Right atrium auricular region (tissue), 2 donors: ENCODE measurements around the gene LIPE. TPM values are rescaled to one million over a fixed set of nuclear protein-coding genes. Genes with fewer than 3 reads are reported as not detected.

Experiments used
- DNase-seq: peaks from one replicate; pipeline ENCODE4 v3.0.0-alpha.2; 2019; ENCODE audit warnings: low spot score
- H3K27ac ChIP-seq, 2 donors: fragments of 200-600 bp; sonication (generic); 1 replicate in 1 of 2; 2 replicates in 1 of 2; pipeline ENCODE4 v1.5.1; 2016 to 2019
- H3K27me3 ChIP-seq, 2 donors: fragments of 200-600 bp; sonication (generic); one replicate each; pipeline versions ENCODE4 v1.5.1 to v1.6.0; 2017 to 2019
- H3K36me3 ChIP-seq: fragments of 200-600 bp; sonication (generic); one replicate; pipeline ENCODE4 v1.5.1; 2016
- H3K4me1 ChIP-seq, 2 donors: fragments of 200-600 bp; sonication (generic); one replicate each; pipeline versions ENCODE4 v1.5.1 to v1.6.0; 2017 to 2019
- H3K4me3 ChIP-seq, 2 donors: fragments of 200-600 bp; sonication (generic); 1 replicate in 1 of 2; 2 replicates in 1 of 2; pipeline ENCODE4 v1.5.1; 2017 to 2019; ENCODE audit warnings: mild to moderate bottlenecking in 1 of 2, moderate library complexity in 1 of 2
- H3K9me3 ChIP-seq, 2 donors: fragments of 200-600 bp; sonication (generic); one replicate each; pipeline ENCODE4 v1.5.1; 2019
- CTCF ChIP-seq, 2 donors: fragments of 200-600 bp; sonication (generic); IDR thresholded peaks; one replicate each; pipeline ENCODE4 v1.5.1; 2019; ENCODE audit warnings: antibody characterized with exemption in 2 of 2
- total RNA-seq, 2 donors: library from RNA; depleted of rRNA; stranded (reverse); fragments of >200 nt; gene quantifications; one replicate each; pipeline ENCODE4 v1.1.0, GENCODE V29; 2016

The LIPE gene
- total RNA-seq, 2 donors from 2014 or later: 11.6 to 36.5 TPM

- TF ChIP-seq CTCF (IDR thresholded peaks at IDR 0.05): no peak
- H3K36me3 ChIP-seq: no peaks in the 10 kb centered on the region
- H3K27ac ChIP-seq: no peak overlapping the region
- H3K4me3 ChIP-seq: no peak overlapping the region
- no peaks in the 10 kb centered on the region for H3K4me1 ChIP-seq
- DNase-seq: no peak
- no peaks in the 10 kb centered on the region for H3K27me3 ChIP-seq
- H3K9me3 ChIP-seq: no peaks in the 10 kb centered on the region
Observed at GRCh38 chr19:42441049-42441445, 13.9 kb upstream of the LIPE start.

GRCh38 chr19:42440357-42441048, 13.3 kb upstream of the LIPE start:
- Histone ChIP-seq H3K4me1 (no peaks in the 10 kb centered on the region), H3K27me3 (no peaks in the 10 kb centered on the region), H3K4me3 (no peak overlapping the region), H3K27ac (no peak overlapping the region), H3K36me3 (no peaks in the 10 kb centered on the region), H3K9me3 (no peaks in the 10 kb centered on the region)
- peak; percentile 85 to 96 for TF ChIP-seq CTCF (IDR thresholded peaks at IDR 0.05)
- peak; percentile 74 for DNase-seq

- Histone ChIP-seq H3K27me3 (no peaks in the 10 kb centered on the region), H3K4me3 (no peak overlapping the region), H3K27ac (no peak overlapping the region), H3K4me1 (peaks cover 0 to 19% of the 10 kb centered on the region in 2 donors), H3K36me3 (no peaks in the 10 kb centered on the region), H3K9me3 (no peaks in the 10 kb centered on the region)
- no peak for TF ChIP-seq CTCF (IDR thresholded peaks at IDR 0.05)
- DNase-seq: no peak
Observed at GRCh38 chr19:42436006-42436405, 8.8 kb upstream of the LIPE start.

- DNase-seq: no peak
Observed at GRCh38 chr19:42435316-42435715, 8.1 kb upstream of the LIPE start.

GRCh38 chr19:42433503-42434260, 6.5 kb upstream of the LIPE start:
- peaks cover 0 to 19% of the 10 kb centered on the region in 2 donors for H3K4me1 ChIP-seq
- TF ChIP-seq CTCF (IDR thresholded peaks at IDR 0.05): peak; percentile 42 to 71
- H3K27me3 ChIP-seq: no peaks in the 10 kb centered on the region
- H3K27ac ChIP-seq: peak overlapping the region; percentile 16 to 63
- no peaks in the 10 kb centered on the region for H3K9me3 ChIP-seq
- H3K4me3 ChIP-seq: no peak overlapping the region
- peak; percentile 79 for DNase-seq
- no peaks in the 10 kb centered on the region for H3K36me3 ChIP-seq

More at GRCh38 chr19:42435316-42435715, 8.1 kb upstream of the LIPE start:
- H3K27ac ChIP-seq: no peak overlapping the region
- TF ChIP-seq CTCF (IDR thresholded peaks at IDR 0.05): no peak
- H3K36me3 ChIP-seq: no peaks in the 10 kb centered on the region
- H3K4me3 ChIP-seq: no peak overlapping the region
- peaks cover 0 to 19% of the 10 kb centered on the region in 2 donors for H3K4me1 ChIP-seq
- H3K27me3 ChIP-seq: no peaks in the 10 kb centered on the region
- no peaks in the 10 kb centered on the region for H3K9me3 ChIP-seq
